Thyroid gland (tissue), 4 donors: Measurements from ENCODE around the gene AHNAK2. TPM values are rescaled to one million over a fixed set of nuclear protein-coding genes. Genes with fewer than 3 reads are reported as not detected.
"Not testable (repeated sequence)": the region's sequence is repeated elsewhere in the genome, so short reads cannot be mapped to it uniquely, and the experiment has no call there.

Experiments used
- DNase-seq, 2 donors: peaks; one replicate each; pipeline ENCODE4 v3.0.0-alpha.2; 2019
- H3K27ac ChIP-seq, 3 donors: fragments of 200-600 bp; sonication (generic); 1 replicate in 2 of 3; 2 replicates in 1 of 3; pipeline ENCODE4 v1.5.1; 2016 to 2019; ENCODE audit warnings: mild to moderate bottlenecking in 1 of 3, moderate library complexity in 1 of 3
- H3K27me3 ChIP-seq: fragments of 200-600 bp; sonication (generic); one replicate; pipeline ENCODE4 v1.5.1; 2019
- H3K36me3 ChIP-seq, 2 donors: fragments of 200-600 bp; sonication (generic); one replicate each; pipeline ENCODE4 v1.5.1; 2016 to 2019
- H3K4me1 ChIP-seq, 2 donors: fragments of 200-600 bp; sonication (generic); one replicate each; pipeline ENCODE4 v1.5.1; 2017 to 2019
- H3K4me3 ChIP-seq, 3 donors: fragments of 200-600 bp; sonication (generic); replicated peaks in 1 of 3; 1 replicate in 2 of 3; 2 replicates in 1 of 3; pipeline ENCODE4 v1.5.1; 2016; ENCODE audit warnings: mild to moderate bottlenecking in 1 of 3
- H3K9me3 ChIP-seq: fragments of 200-600 bp; sonication (generic); one replicate; pipeline ENCODE4 v1.5.1; 2017
- CTCF ChIP-seq, 6 experiments: fragments of 200-600 bp in 3 of 6; fragments of 450-650 bp in 3 of 6; sonication (generic) in 3 of 6; IDR thresholded peaks; one replicate each; pipeline ENCODE4 v1.5.1; 2016 to 2019; ENCODE audit warnings: antibody characterized with exemption in 6 of 6, mild to moderate bottlenecking in 2 of 6, inconsistent platforms in 1 of 6, moderate library complexity in 1 of 6
- POLR2A ChIP-seq, 2 donors: fragments of 450-650 bp; IDR thresholded peaks; one replicate each; pipeline ENCODE4 v1.6.1; 2017; ENCODE audit warnings: antibody characterized with exemption in 2 of 2, mild to moderate bottlenecking in 2 of 2, moderate library complexity in 1 of 2
- WGBS, 2 donors: methylation state at CpG; one replicate each; pipeline ENCODE4 v1.1.5; 2017; 5-methylcytosine and 5-hydroxymethylcytosine counted together
- intact Hi-C: fragments of 100-400 bp; cut with DNase I; formaldehyde crosslinking; loops from one replicate; pipeline ENCODE4 v1.15.1; 2023
- total RNA-seq, 4 donors: library from RNA; depleted of rRNA; stranded (reverse); fragments of >200 nt; gene quantifications; one replicate each; pipeline ENCODE4 v1.2.3, GENCODE V29; 2016

Gene AHNAK2
- total RNA-seq, 4 donors from 2014 or later, result 3.7 to 12.5 (median 6.9) TPM

GRCh38 chr14:104953896-104954656 lies 24.1 kb downstream of the AHNAK2 start:
- H3K27ac ChIP-seq, result no peak overlapping the region
- no peaks in the 10 kb centered on the region for H3K36me3 ChIP-seq
- WGBS, 2 donors, result 89 to 90% methylated on average over 21 to 26 of the region's 26 CpGs
- no peaks in the 10 kb centered on the region for H3K27me3 ChIP-seq
- DNase-seq, result no peak
- intact Hi-C loops, result no loop called here
- no peak for TF ChIP-seq POLR2A (IDR thresholded peaks at IDR 0.05)
- TF ChIP-seq CTCF (IDR thresholded peaks at IDR 0.05), result no peak
- no peak overlapping the region for H3K4me3 ChIP-seq
- no peaks in the 10 kb centered on the region for H3K9me3 ChIP-seq
- peaks cover 0 to 9% of the 10 kb centered on the region in 2 donors for H3K4me1 ChIP-seq

- Histone ChIP-seq H3K4me3 (no peak overlapping the region), H3K27me3 (no peaks in the 10 kb centered on the region), H3K9me3 (no peaks in the 10 kb centered on the region), H3K36me3 (no peaks in the 10 kb centered on the region), H3K27ac (no peak overlapping the region), H3K4me1 (peaks cover 0 to 9% of the 10 kb centered on the region in 2 donors)
- TF ChIP-seq POLR2A (IDR thresholded peaks at IDR 0.05) (no peak), CTCF (IDR thresholded peaks at IDR 0.05) (no peak)
- intact Hi-C loops, result no loop called here
- DNase-seq, result no peak
- 93% methylated on average over 10 to 11 of the region's 13 CpGs for WGBS, 2 donors
Measured at GRCh38 chr14:104953097-104953496, 25.1 kb downstream of the AHNAK2 start.

- DNase-seq, H3K27me3 ChIP-seq, H3K36me3 ChIP-seq, H3K9me3 ChIP-seq, H3K27ac ChIP-seq, intact Hi-C loops, H3K4me1 ChIP-seq, H3K4me3 ChIP-seq: not testable (repeated sequence)
- 89% methylated on average over 13 to 26 of the region's 28 CpGs for WGBS, 2 donors
Measured at GRCh38 chr14:104951863-104952657, 26.1 kb downstream of the AHNAK2 start.

GRCh38 chr14:104950701-104951100 lies 27.5 kb downstream of the AHNAK2 start:
- H3K4me3 ChIP-seq, H3K27me3 ChIP-seq, H3K36me3 ChIP-seq, H3K9me3 ChIP-seq, DNase-seq, H3K27ac ChIP-seq, H3K4me1 ChIP-seq, intact Hi-C loops: not testable (repeated sequence)
- WGBS, 2 donors, result 96% methylated on average over 13 of the region's 15 CpGs; no CpG with 5 or more reads in 1 of the 2 donors

- no peaks in the 10 kb centered on the region for H3K4me1 ChIP-seq
- intact Hi-C loops, result no loop called here
- H3K36me3 ChIP-seq, result no peaks in the 10 kb centered on the region
- no peak for TF ChIP-seq POLR2A (IDR thresholded peaks at IDR 0.05)
- no peak for TF ChIP-seq CTCF (IDR thresholded peaks at IDR 0.05)
- WGBS, 2 donors, result 72 to 93% methylated on average over 6 to 10 of the region's 17 CpGs
- no peaks in the 10 kb centered on the region for H3K9me3 ChIP-seq
- no peak for DNase-seq
- no peak overlapping the region for H3K4me3 ChIP-seq
- H3K27me3 ChIP-seq, result no peaks in the 10 kb centered on the region
- no peak overlapping the region for H3K27ac ChIP-seq
Measured at GRCh38 chr14:104950021-104950420, 28.2 kb downstream of the AHNAK2 start.

- DNase-seq, H3K4me3 ChIP-seq, H3K27ac ChIP-seq, H3K4me1 ChIP-seq, H3K36me3 ChIP-seq, H3K27me3 ChIP-seq, H3K9me3 ChIP-seq, intact Hi-C loops: not testable (repeated sequence)
- WGBS, 2 donors, result 94 to 100% methylated on average over 4 to 22 of the region's 24 CpGs
Measured at GRCh38 chr14:104949406-104949955, 28.7 kb downstream of the AHNAK2 start.
